Neural crest cell (in vitro differentiated cells): ENCODE data around the gene CACNB4. TPM values are rescaled to one million over a fixed set of nuclear protein-coding genes. Genes with fewer than 3 reads are reported as not detected.
"Not testable (repeated sequence)": the region's sequence is repeated elsewhere in the genome, so short reads cannot be mapped to it uniquely, and the experiment has no call there.

Source experiments
- DNase-seq: peaks from one replicate; pipeline ENCODE4 v3.0.0; 2021; ENCODE audit warnings: low read depth, mixed read lengths, low spot score
- H3K27ac Mint-ChIP-seq: one replicate; pipeline ENCODE4 v1.8.0; 2021; ENCODE audit warnings: mild to moderate bottlenecking, mixed read lengths; ENCODE audit not compliant: unreplicated experiment
- H3K27me3 Mint-ChIP-seq: 2 replicates; pipeline ENCODE4 v1.8.0; 2021; ENCODE audit warnings: low read depth, mild to moderate bottlenecking, mixed read lengths
- H3K36me3 Mint-ChIP-seq: 2 replicates; pipeline ENCODE4 v1.8.0; 2021; ENCODE audit warnings: low read depth, mild to moderate bottlenecking, mixed read lengths
- H3K4me1 Mint-ChIP-seq: 2 replicates; pipeline ENCODE4 v1.8.0; 2021; ENCODE audit warnings: mixed read lengths
- H3K4me3 Mint-ChIP-seq: one replicate; pipeline ENCODE4 v1.8.0; 2021; ENCODE audit warnings: mild to moderate bottlenecking, mixed read lengths
- H3K9me3 Mint-ChIP-seq: 2 replicates; pipeline ENCODE4 v1.8.0; 2021; ENCODE audit warnings: mixed read lengths
- CTCF ChIP-seq: fragments of 200-600 bp; sonication (generic); conservative IDR thresholded peaks from 2 replicates; pipeline ENCODE4 v1.5.0; 2021; ENCODE audit warnings: antibody characterized with exemption, mild to moderate bottlenecking
- total RNA-seq: library from RNA; stranded (reverse); gene quantifications from 2 replicates; pipeline ENCODE4 v1.2.1, GENCODE V29; 2021

The CACNB4 gene
- total RNA-seq, 1 donor from 2014 or later, result 6.9 TPM

- Mint-ChIP-seq H3K9me3 (no peaks in the 10 kb centered on the region), H3K27me3 (no peaks in the 10 kb centered on the region), H3K4me3 (no peak overlapping the region), H3K27ac (no peak overlapping the region), H3K36me3 (no peaks in the 10 kb centered on the region), H3K4me1 (no peaks in the 10 kb centered on the region)
- no peak for DNase-seq
- TF ChIP-seq CTCF, result no peak
Observed at GRCh38 chr2:152016181-152017120, 82.4 kb downstream of the CACNB4 start.

- Mint-ChIP-seq H3K9me3 (no peaks in the 10 kb centered on the region), H3K4me3 (no peak overlapping the region), H3K27ac (no peak overlapping the region), H3K4me1 (no peaks in the 10 kb centered on the region), H3K36me3 (no peaks in the 10 kb centered on the region), H3K27me3 (no peaks in the 10 kb centered on the region)
- TF ChIP-seq CTCF, result no peak
- DNase-seq, result no peak
Observed at GRCh38 chr2:152015552-152015951, 83.3 kb downstream of the CACNB4 start.

DNA sequence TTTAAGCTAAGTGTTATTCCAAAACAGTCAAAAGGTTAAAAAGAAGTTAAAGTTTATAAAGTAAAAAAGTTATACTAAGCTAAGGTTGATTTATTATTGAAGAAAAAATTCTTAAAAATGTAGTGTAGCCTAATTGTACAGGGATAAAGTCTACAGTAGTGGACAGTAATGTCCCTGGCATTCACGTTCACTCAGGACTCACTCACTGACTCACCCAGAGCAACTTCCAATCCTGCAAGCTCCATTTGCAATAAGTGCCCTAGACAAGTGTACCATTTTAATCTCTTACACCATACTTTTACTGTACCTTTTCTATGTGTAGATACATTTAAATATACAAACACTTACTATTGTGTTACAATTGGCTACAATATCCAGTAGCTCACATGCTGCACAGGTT, 86.1 kb downstream of the CACNB4 start:
- H3K4me3 Mint-ChIP-seq, result no peak overlapping the region
- no peaks in the 10 kb centered on the region for H3K9me3 Mint-ChIP-seq

GRCh38 chr2:152011724-152012123, 87.1 kb downstream of the CACNB4 start:
- TF ChIP-seq CTCF, result no peak
- Mint-ChIP-seq H3K27ac (no peak overlapping the region), H3K27me3 (no peaks in the 10 kb centered on the region), H3K4me3 (no peak overlapping the region), H3K9me3 (no peaks in the 10 kb centered on the region), H3K4me1 (no peaks in the 10 kb centered on the region), H3K36me3 (no peaks in the 10 kb centered on the region)
- DNase-seq, result no peak

More for the DNA sequence above, 86.1 kb downstream of the CACNB4 start:
- no peak overlapping the region for H3K27ac Mint-ChIP-seq
- no peaks in the 10 kb centered on the region for H3K36me3 Mint-ChIP-seq
- no peak for DNase-seq
- H3K27me3 Mint-ChIP-seq, result no peaks in the 10 kb centered on the region
- H3K4me1 Mint-ChIP-seq, result no peaks in the 10 kb centered on the region
- TF ChIP-seq CTCF, result no peak

GRCh38 chr2:152005607-152006006, 93.2 kb downstream of the CACNB4 start:
- Mint-ChIP-seq H3K4me3 (no peak overlapping the region), H3K36me3 (no peaks in the 10 kb centered on the region), H3K27ac (no peak overlapping the region), H3K4me1 (peaks cover 10% of the 10 kb centered on the region), H3K9me3 (no peaks in the 10 kb centered on the region), H3K27me3 (no peaks in the 10 kb centered on the region)
- TF ChIP-seq CTCF, result no peak
- no peak for DNase-seq

- not testable (repeated sequence) for H3K9me3 Mint-ChIP-seq, H3K4me3 Mint-ChIP-seq, H3K27ac Mint-ChIP-seq, H3K27me3 Mint-ChIP-seq, DNase-seq, H3K36me3 Mint-ChIP-seq
- peaks cover 10% of the 10 kb centered on the region for H3K4me1 Mint-ChIP-seq
Observed at GRCh38 chr2:152003283-152003682, 95.6 kb downstream of the CACNB4 start.
